GM10266 (cell line): Measurements from ENCODE around the gene CX3CL1.
"Not testable (repeated sequence)": the region's sequence is repeated elsewhere in the genome, so short reads cannot be mapped to it uniquely, and the experiment has no call there.

Source experiments
- DNase-seq: peaks from one replicate; pipeline ENCODE4 v3.0.0; 2012; ENCODE audit errors: extremely low spot score
- CTCF ChIP-seq: IDR thresholded peaks from 2 replicates; pipeline ENCODE4 v1.5.1; 2012; ENCODE audit warnings: mild to moderate bottlenecking, low read depth; ENCODE audit not compliant: control insufficient read depth, insufficient read depth; ENCODE audit errors: missing control alignments

CX3CL1 gene

GRCh38 chr16:57390636-57391295 is 18.5 kb downstream of the CX3CL1 start:
- TF ChIP-seq CTCF, result no peak
- no peak for DNase-seq

- DNase-seq, result no peak
- TF ChIP-seq CTCF, result no peak
Observed at GRCh38 chr16:57391300-57391699, 19.0 kb downstream of the CX3CL1 start.

GRCh38 chr16:57391708-57392107 is 19.4 kb downstream of the CX3CL1 start:
- no peak for DNase-seq
- TF ChIP-seq CTCF, result no peak

- TF ChIP-seq CTCF, result no peak
- DNase-seq, result no peak
Observed at GRCh38 chr16:57392694-57393093, 20.4 kb downstream of the CX3CL1 start.

- TF ChIP-seq CTCF, result no peak
- DNase-seq, result no peak
Observed at GRCh38 chr16:57394444-57394843, 22.2 kb downstream of the CX3CL1 start.

- no peak for TF ChIP-seq CTCF
- no peak for DNase-seq
Observed at GRCh38 chr16:57395026-57395425, 22.7 kb downstream of the CX3CL1 start.

- TF ChIP-seq CTCF, result no peak
Observed at GRCh38 chr16:57396786-57397185, 24.5 kb downstream of the CX3CL1 start.

GRCh38 chr16:57397493-57397892 is 25.2 kb downstream of the CX3CL1 start:
- DNase-seq, result not testable (repeated sequence)

More at GRCh38 chr16:57396786-57397185, 24.5 kb downstream of the CX3CL1 start:
- DNase-seq, result no peak
